T-helper 17 cell (primary cell): ENCODE measurements around the gene OTOGL. TPM values are rescaled to one million over a fixed set of nuclear protein-coding genes. Genes with fewer than 3 reads are reported as not detected.

Source experiments
- ATAC-seq: fragments of 150-1000 bp; cut with Tn5 transposase; 2 replicates; pipeline ENCODE4 v1.10.0; 2021; ENCODE audit warnings: mild to moderate bottlenecking, moderate library complexity
- DNase-seq, 3 donors: peaks; one replicate each; pipeline versions ENCODE4 v3.0.0 to v3.0.0-alpha.2; 2020 to 2021
- H3K9me3 ChIP-seq: one replicate; pipeline ENCODE4 v1.7.0; 2013; ENCODE audit warnings: low read length, mild to moderate bottlenecking; ENCODE audit not compliant: control insufficient read depth, poor library complexity, severe bottlenecking
- H3K27ac Mint-ChIP-seq: one replicate; pipeline ENCODE4 v1.8.0; 2022; ENCODE audit warnings: mild to moderate bottlenecking, moderate library complexity, mixed read lengths
- H3K27me3 Mint-ChIP-seq: one replicate; pipeline ENCODE4 v1.8.0; 2022; ENCODE audit warnings: mixed read lengths
- H3K36me3 Mint-ChIP-seq: one replicate; pipeline ENCODE4 v1.8.0; 2022; ENCODE audit warnings: low read depth, mixed read lengths
- H3K4me1 Mint-ChIP-seq: one replicate; pipeline ENCODE4 v1.8.0; 2022; ENCODE audit warnings: mild to moderate bottlenecking, mixed read lengths
- H3K4me3 Mint-ChIP-seq: one replicate; pipeline ENCODE4 v1.8.0; 2022; ENCODE audit warnings: mild to moderate bottlenecking, moderate library complexity, mixed read lengths
- total RNA-seq, 4 donors: library from RNA in 2 of 4; stranded (reverse) in 2 of 4; gene quantifications; one replicate each; pipeline ENCODE4 v1.2.3 and lab custom pipeline; 2022 to 2026

Gene OTOGL
- total RNA-seq, 2 donors from 2014 or later = not detected

DNA sequence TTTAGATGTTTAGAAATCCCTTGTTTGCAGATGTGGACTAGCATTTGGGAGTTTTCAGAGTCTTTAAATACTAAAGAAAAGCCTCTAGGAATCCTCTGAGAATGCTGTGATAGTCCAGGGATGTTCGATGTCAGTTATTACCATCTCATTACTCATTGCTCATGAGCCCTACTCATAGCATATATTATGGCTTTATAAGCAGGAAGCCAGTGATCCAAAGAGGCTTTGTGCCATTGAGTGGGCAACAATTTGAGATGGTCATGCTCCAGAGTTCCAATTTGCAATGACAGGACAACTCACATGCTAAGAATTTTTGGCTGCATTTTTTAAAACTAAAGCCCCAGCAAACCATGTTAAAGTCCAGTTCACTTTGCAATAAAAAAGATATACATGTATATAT is 163.0 kb downstream of the OTOGL start:
- Mint-ChIP-seq H3K4me1 (peaks cover 2% of the 10 kb centered on the region), H3K36me3 (no peaks in the 10 kb centered on the region)

DNA sequence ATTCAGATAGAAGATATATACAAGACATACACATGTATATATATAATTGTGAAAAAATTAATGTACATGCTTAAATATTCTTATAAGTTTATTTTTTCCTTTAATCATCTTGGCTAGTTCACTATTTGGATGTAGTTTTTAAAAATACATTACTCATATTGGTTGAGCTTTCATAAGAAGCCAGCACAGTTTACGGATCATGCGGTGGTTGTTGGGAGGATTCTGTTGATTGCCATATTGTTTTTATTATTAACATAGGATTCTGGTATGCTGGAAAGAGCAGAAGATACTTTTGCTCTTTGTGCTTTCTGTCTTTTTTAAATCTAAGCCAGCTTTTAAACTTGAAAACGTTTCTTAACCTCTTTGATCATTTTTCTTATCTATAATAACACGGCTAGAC is 163.4 kb downstream of the OTOGL start:
- Mint-ChIP-seq H3K36me3 (no peaks in the 10 kb centered on the region), H3K27me3 (peaks cover 16% of the 10 kb centered on the region), H3K27ac (no peak overlapping the region), H3K4me3 (no peak overlapping the region), H3K4me1 (peaks cover 2% of the 10 kb centered on the region)
- H3K9me3 ChIP-seq = no peaks in the 10 kb centered on the region
- ATAC-seq (no peak), DNase-seq (no peak)

More for the DNA sequence above, 163.0 kb downstream of the OTOGL start:
- Mint-ChIP-seq H3K27me3 (peaks cover 16% of the 10 kb centered on the region), H3K27ac (no peak overlapping the region), H3K4me3 (no peak overlapping the region)
- DNase-seq (no peak), ATAC-seq (no peak)
- H3K9me3 ChIP-seq = no peaks in the 10 kb centered on the region

DNA sequence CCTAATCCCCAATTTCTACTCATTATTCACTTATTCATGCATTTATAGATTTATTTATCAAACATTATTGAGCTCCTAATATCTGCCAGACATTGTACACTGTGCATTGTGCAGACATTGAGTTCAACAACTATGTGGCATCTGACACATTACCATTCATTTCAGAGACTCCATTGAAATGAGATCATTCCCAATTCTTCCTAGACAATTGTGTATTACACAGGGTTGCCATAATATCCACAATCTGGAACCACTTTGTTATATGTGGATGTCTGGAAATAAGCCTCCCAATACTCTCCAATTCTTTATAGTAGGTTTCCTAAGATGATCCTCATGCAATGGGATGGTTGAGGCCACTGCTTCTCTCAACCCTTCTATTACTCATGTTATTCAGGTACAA is 165.0 kb downstream of the OTOGL start:
- ATAC-seq (no peak), DNase-seq (no peak)
- no peaks in the 10 kb centered on the region for H3K36me3 Mint-ChIP-seq
- no peaks in the 10 kb centered on the region for H3K9me3 ChIP-seq
- no peak overlapping the region for H3K27ac Mint-ChIP-seq
- peaks cover 2% of the 10 kb centered on the region for H3K4me1 Mint-ChIP-seq
- no peak overlapping the region for H3K4me3 Mint-ChIP-seq
- peaks cover 20% of the 10 kb centered on the region for H3K27me3 Mint-ChIP-seq

DNA sequence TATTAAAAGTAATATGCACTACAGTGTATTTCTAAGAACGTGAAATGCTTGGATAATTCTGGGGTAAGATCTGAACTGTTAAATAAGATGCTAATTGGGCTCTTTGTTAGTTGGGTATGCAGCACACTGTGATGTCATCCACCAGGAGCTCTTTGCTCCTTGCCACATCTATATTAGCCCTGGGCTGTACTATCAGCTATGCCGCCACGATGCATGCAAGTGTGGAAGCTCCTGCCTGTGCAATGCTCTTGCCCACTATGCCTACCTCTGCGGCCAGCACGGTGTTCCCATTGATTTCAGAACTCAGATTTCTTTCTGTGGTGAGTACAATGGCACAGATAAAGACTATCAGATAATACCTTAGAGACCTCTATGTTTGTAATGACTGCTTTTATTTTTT is 165.6 kb downstream of the OTOGL start:
- Mint-ChIP-seq H3K4me1 (peaks cover 2% of the 10 kb centered on the region), H3K4me3 (no peak overlapping the region), H3K27ac (no peak overlapping the region)

DNA sequence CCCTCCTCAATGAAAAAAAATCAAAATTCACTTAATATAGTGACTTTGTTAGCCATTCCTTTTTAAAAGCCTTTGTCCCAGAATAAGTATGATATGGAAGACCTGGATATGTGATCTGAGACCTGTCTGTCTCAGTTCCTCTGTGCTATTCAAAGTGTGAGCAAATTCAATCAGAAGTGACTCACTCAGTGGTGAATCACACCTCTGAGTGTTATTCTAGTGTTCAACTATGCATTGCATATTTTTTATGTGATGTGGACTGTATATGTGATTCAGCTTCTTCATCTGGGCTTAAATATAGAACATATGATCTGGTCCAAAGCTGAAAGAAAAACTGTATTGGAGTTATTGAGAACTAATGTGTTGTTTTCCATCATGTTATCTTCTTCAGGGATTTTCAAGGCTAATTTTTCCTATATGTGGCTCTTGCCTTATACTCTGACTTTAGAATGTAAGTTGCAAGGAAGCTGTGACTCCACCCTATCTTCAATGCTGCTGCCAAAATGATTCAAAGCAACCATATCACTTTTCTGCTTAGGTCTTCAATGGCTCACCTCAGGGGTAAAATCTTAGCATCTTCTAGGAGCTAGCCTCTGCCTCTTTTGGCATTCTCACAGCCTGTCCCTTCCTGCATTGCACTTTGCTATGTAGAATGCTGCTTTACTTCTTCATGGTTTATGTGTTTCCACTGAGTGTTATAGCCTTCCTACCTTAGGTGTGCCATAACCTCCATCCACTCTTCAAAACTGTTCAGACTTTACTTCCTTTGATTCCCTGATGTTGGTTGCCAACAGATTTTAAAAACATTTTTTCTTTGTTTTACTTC is 169.8 kb downstream of the OTOGL start:
- no peak overlapping the region for H3K4me3 Mint-ChIP-seq
- no peak for DNase-seq
- H3K9me3 ChIP-seq = no peaks in the 10 kb centered on the region
- H3K27me3 Mint-ChIP-seq = peaks cover 27% of the 10 kb centered on the region
- no peaks in the 10 kb centered on the region for H3K36me3 Mint-ChIP-seq
- no peak overlapping the region for H3K27ac Mint-ChIP-seq
- ATAC-seq = no peak
- H3K4me1 Mint-ChIP-seq = peaks cover 2% of the 10 kb centered on the region

More for the DNA sequence above, 165.6 kb downstream of the OTOGL start:
- H3K9me3 ChIP-seq = no peaks in the 10 kb centered on the region
- ATAC-seq = no peak
- DNase-seq = no peak
- peaks cover 20% of the 10 kb centered on the region for H3K27me3 Mint-ChIP-seq
- H3K36me3 Mint-ChIP-seq = no peaks in the 10 kb centered on the region

DNA sequence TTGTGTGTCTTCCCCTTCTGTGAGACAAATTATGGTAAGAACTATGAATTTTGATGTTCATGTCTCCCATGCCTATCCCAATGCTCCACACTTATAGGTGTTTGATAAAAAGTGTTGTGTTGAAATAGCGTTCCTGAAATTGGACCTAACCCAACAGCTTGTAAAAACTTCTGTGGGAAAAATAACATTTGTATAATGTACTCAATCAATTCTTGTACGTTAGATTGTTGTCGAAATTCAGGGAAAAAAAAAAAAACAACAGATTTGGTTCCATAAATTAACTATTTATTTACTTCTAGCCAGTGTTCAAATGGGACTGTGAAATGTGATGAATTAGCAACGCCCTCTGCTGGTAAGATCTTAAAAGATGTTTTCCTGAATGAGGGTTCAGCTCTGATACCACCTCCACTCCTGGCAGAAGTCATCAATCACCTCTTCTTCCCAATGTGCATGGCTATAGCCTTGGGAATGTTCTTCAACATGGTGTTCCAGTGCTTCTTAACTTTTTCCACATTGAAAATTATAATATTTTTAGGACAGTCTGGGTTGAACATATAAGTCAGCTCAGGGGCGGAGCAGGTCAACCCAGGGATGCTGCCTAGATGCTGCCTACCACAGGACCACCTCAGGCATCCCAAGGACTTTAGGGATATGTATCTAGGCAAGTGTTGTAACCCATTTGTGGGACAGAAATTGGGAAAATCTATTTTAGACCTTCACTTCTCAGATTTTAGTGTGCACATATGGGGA is 170.6 kb downstream of the OTOGL start:
- H3K27me3 Mint-ChIP-seq = peaks cover 19% of the 10 kb centered on the region
- DNase-seq = no peak
- ATAC-seq = no peak

DNA sequence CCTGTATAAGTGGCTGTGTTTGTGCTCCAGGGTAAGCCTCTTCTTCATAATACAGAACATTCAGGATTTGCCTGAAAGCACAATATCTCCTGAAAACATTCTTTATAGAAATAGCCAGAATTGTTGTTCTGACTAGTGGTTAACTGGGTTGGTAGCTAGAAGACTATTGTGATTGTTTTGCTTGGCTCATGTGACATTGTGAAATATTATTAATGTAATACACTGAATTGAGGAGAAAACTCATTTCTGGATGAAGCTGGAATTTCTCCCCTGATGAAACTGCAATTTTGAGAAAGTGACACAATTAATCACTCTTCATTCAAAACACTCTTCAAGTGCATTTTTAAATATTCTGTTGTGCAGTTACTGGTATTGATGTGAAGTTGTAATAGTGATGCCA is 172.4 kb downstream of the OTOGL start:
- no peaks in the 10 kb centered on the region for H3K4me1 Mint-ChIP-seq

More for the DNA sequence above, 170.6 kb downstream of the OTOGL start:
- Mint-ChIP-seq H3K4me1 (peaks cover 2% of the 10 kb centered on the region), H3K4me3 (no peak overlapping the region), H3K27ac (no peak overlapping the region), H3K36me3 (no peaks in the 10 kb centered on the region)
- no peaks in the 10 kb centered on the region for H3K9me3 ChIP-seq

DNA sequence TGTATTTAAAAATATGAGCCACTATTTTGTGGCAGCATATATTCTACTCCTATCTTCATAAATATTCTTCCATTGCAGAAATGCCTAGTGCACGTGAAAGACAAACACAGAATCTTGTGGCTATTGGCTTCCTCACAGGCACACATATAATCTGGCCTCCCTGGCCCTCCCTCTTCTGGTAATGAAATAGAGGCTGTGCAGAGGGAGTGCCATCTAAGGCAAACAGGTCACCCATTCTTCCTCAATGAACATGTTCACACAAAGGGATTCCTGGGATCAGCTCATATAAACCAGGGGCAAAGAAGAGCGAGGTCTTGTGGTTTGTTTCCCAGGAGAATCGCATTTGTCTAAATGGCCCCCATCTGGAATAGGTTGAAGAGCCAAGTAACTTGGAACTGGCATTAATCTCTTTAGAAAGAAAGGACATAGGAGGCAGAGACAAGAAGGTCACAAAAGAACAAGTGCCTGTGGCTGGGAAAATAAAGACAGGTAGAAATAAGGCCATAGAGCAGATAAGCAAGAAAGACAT is 173.1 kb downstream of the OTOGL start:
- Mint-ChIP-seq H3K27ac (no peak overlapping the region), H3K4me3 (no peak overlapping the region), H3K27me3 (peaks cover 16% of the 10 kb centered on the region), H3K4me1 (no peaks in the 10 kb centered on the region), H3K36me3 (no peaks in the 10 kb centered on the region)
- no peak for DNase-seq
- no peaks in the 10 kb centered on the region for H3K9me3 ChIP-seq
- ATAC-seq = no peak

More for the DNA sequence above, 172.4 kb downstream of the OTOGL start:
- ATAC-seq (no peak), DNase-seq (no peak)
- no peaks in the 10 kb centered on the region for H3K9me3 ChIP-seq
- Mint-ChIP-seq H3K27me3 (peaks cover 16% of the 10 kb centered on the region), H3K27ac (no peak overlapping the region), H3K36me3 (no peaks in the 10 kb centered on the region), H3K4me3 (no peak overlapping the region)

DNA sequence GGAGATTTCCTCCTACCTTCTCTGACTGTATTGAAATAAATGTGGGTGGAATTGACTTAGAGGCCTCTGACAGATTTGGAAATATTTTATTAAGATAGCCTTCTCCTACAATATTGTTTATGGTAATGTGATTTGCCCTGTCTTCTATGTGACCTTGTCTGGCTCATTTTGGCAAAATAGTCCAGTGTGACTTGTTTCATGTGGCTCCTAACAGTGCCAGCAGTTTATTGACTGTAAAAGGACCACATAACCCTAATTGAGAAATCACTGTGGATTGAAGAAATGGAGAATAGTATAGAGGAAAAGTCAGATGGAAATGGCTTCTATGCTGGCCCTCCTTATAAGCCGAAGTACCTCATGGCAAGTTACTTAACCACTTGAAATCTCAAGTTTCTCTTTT is 173.8 kb downstream of the OTOGL start:
- H3K9me3 ChIP-seq = no peaks in the 10 kb centered on the region
- H3K27ac Mint-ChIP-seq = no peak overlapping the region
- H3K27me3 Mint-ChIP-seq = peaks cover 16% of the 10 kb centered on the region
- no peak overlapping the region for H3K4me3 Mint-ChIP-seq
- H3K4me1 Mint-ChIP-seq = no peaks in the 10 kb centered on the region
- no peaks in the 10 kb centered on the region for H3K36me3 Mint-ChIP-seq
- no peak for ATAC-seq
- no peak for DNase-seq

DNA sequence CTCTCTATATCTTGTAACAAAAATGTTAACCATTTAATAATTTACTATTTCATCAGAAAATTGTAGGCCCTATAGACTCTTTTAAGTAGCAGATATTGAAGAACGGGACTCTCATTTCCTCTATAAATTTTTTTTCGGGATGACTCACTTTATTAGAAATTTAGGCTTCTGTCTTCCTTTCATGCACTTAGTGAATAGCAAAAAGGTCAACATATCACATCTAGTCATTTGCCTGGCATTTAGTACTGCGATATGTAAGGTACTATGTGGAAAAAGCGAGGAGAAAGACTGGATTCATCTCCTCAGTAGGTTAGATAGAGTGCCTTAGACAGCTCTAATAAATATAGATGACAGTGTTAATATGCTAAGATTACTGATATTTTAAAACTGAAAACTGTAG is 178.4 kb downstream of the OTOGL start:
- H3K27me3 Mint-ChIP-seq = no peaks in the 10 kb centered on the region
- H3K36me3 Mint-ChIP-seq = no peaks in the 10 kb centered on the region
- DNase-seq (no peak), ATAC-seq (no peak)
- no peak overlapping the region for H3K27ac Mint-ChIP-seq
- no peak overlapping the region for H3K4me3 Mint-ChIP-seq
- H3K9me3 ChIP-seq = no peaks in the 10 kb centered on the region
- no peaks in the 10 kb centered on the region for H3K4me1 Mint-ChIP-seq

DNA sequence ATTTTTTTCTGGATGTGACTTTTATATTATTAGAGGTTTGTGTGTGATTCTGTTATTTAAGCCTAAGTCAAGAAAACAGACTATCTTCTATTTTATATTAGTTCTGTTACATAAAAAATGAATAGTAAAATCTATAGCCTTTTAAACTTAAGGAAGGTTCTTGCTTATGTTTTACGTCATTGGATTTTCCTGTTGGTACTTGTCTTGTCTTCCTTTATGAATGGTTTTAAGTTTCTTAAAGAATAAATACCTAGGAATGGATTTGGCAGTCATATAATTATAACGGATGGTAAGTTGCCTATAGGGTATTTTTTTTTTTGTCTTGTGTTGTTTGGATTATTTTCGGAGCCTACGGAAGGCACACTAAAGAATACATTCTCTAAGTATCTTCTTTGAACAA is 182.9 kb downstream of the OTOGL start:
- H3K9me3 ChIP-seq = no peaks in the 10 kb centered on the region
- no peaks in the 10 kb centered on the region for H3K27me3 Mint-ChIP-seq
- DNase-seq = no peak
- no peaks in the 10 kb centered on the region for H3K4me1 Mint-ChIP-seq
- no peak overlapping the region for H3K4me3 Mint-ChIP-seq
- H3K27ac Mint-ChIP-seq = no peak overlapping the region
- ATAC-seq = no peak
- H3K36me3 Mint-ChIP-seq = no peaks in the 10 kb centered on the region

DNA sequence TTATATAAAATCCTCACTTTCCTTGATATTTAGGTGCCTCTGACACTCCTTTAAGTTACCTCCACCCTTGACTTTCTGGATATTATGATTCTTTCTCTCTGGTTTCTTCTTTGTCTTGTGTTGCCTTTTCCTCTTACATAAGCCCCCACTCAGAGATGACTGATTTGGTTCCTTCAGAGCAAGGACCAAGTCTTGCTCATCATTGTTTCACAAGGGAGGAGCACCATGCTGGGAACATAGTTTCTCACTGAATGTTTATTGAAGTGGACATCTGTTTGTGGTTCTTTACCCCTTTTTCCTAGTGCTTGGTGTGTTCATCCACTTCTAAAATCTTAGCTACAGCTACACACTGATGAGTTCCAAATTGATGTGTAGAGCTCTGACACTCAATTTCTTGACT is 183.4 kb downstream of the OTOGL start:
- no peak overlapping the region for H3K27ac Mint-ChIP-seq
- no peaks in the 10 kb centered on the region for H3K4me1 Mint-ChIP-seq
- H3K4me3 Mint-ChIP-seq = no peak overlapping the region
- H3K36me3 Mint-ChIP-seq = no peaks in the 10 kb centered on the region
- H3K27me3 Mint-ChIP-seq = no peaks in the 10 kb centered on the region
- no peaks in the 10 kb centered on the region for H3K9me3 ChIP-seq
- ATAC-seq (no peak), DNase-seq (no peak)

DNA sequence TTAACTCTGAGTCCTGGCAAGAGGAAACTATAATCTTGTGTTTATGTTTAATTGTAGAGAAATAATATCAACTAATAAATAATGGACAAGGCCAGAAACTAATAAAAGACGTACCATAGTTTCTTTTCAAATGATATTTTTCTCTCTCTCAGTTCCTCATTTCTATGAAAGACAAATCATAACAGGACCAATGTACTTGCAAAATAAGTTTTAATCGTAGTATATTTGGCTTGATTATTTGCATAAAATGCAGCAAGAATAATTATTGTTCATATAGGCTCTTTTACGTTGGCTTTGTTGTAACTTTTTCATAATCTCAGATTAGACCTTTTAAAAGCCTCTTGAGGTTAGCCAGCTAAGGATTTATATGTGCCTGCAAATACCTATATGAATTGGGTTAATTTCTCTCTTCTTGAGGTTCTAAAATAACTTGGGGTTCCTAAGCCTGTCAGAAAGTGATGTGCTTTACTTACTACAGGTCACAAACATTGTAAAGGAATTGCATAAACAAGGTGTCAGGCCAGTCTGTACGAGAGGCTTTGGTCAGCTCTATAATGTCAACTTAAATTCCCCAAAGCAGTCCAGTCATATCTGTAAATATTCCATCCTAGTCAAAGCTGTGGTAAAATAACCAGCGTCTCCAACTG is 191.9 kb downstream of the OTOGL start:
- DNase-seq (no peak), ATAC-seq (no peak)
- Mint-ChIP-seq H3K27me3 (peaks cover 5% of the 10 kb centered on the region), H3K4me1 (no peaks in the 10 kb centered on the region), H3K36me3 (no peaks in the 10 kb centered on the region), H3K27ac (no peak overlapping the region), H3K4me3 (no peak overlapping the region)
- no peaks in the 10 kb centered on the region for H3K9me3 ChIP-seq
